ENCODE data around the gene NUTM2F. TPM values are rescaled to one million over a fixed set of nuclear protein-coding genes. Genes with fewer than 3 reads are reported as not detected.

NUTM2F gene
- total and polyA plus RNA-seq, 9 of the 15 experiments (the other 6 are each of a cell fraction or from before 2014, with no cell fraction given): 0.04 TPM; not detected in 8

DNA sequence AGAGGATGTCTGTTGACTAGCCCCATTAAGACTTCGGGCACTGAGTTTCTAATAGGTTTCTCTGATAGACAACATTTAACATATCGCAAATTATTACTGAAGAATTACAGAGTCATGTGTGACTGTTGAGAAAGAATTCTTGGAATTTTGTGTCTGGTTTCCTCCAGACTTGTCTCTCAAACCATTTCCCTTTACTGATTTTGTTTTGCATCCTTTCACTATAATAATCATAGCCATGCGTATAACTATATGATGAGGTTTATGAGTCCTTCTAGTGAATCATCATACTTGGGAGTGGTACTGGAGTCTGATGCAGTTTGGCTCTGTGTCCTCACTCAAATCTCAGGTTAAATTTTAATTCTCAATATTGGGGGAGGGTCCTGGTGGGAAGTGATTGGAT, 42.3 kb downstream of the NUTM2F start (continued):
- TF ChIP-seq, protein P1, sequence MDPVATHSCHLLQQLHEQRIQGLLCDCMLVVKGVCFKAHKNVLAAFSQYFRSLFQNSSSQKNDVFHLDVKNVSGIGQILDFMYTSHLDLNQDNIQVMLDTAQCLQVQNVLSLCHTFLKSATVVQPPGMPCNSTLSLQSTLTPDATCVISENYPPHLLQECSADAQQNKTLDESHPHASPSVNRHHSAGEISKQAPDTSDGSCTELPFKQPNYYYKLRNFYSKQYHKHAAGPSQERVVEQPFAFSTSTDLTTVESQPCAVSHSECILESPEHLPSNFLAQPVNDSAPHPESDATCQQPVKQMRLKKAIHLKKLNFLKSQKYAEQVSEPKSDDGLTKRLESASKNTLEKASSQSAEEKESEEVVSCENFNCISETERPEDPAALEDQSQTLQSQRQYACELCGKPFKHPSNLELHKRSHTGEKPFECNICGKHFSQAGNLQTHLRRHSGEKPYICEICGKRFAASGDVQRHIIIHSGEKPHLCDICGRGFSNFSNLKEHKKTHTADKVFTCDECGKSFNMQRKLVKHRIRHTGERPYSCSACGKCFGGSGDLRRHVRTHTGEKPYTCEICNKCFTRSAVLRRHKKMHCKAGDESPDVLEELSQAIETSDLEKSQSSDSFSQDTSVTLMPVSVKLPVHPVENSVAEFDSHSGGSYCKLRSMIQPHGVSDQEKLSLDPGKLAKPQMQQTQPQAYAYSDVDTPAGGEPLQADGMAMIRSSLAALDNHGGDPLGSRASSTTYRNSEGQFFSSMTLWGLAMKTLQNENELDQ (CRISPR knock-in tag; IDR thresholded peaks at IDR 0.05; ENCODE audit: borderline replicate concordance): no peak
- TF ChIP-seq, protein P2, sequence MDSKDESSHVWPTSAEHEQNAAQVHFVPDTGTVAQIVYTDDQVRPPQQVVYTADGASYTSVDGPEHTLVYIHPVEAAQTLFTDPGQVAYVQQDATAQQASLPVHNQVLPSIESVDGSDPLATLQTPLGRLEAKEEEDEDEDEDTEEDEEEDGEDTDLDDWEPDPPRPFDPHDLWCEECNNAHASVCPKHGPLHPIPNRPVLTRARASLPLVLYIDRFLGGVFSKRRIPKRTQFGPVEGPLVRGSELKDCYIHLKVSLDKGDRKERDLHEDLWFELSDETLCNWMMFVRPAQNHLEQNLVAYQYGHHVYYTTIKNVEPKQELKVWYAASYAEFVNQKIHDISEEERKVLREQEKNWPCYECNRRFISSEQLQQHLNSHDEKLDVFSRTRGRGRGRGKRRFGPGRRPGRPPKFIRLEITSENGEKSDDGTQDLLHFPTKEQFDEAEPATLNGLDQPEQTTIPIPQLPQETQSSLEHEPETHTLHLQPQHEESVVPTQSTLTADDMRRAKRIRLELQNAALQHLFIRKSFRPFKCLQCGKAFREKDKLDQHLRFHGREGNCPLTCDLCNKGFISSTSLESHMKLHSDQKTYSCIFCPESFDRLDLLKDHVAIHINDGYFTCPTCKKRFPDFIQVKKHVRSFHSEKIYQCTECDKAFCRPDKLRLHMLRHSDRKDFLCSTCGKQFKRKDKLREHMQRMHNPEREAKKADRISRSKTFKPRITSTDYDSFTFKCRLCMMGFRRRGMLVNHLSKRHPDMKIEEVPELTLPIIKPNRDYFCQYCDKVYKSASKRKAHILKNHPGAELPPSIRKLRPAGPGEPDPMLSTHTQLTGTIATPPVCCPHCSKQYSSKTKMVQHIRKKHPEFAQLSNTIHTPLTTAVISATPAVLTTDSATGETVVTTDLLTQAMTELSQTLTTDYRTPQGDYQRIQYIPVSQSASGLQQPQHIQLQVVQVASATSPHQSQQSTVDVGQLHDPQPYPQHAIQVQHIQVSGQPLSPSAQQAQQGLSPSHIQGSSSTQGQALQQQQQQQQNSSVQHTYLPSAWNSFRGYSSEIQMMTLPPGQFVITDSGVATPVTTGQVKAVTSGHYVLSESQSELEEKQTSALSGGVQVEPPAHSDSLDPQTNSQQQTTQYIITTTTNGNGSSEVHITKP (IDR thresholded peaks at IDR 0.05; ENCODE audit: partially characterized antibody): no peak
- TF ChIP-seq, protein P3, sequence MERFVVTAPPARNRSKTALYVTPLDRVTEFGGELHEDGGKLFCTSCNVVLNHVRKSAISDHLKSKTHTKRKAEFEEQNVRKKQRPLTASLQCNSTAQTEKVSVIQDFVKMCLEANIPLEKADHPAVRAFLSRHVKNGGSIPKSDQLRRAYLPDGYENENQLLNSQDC (CRISPR knock-in tag; IDR thresholded peaks at IDR 0.05): no peak
- no peak for TF ChIP-seq FOXJ3 (CRISPR knock-in tag; IDR thresholded peaks at IDR 0.05)
- TF ChIP-seq TAL1 (IDR thresholded peaks at IDR 0.05): no peak
- TF ChIP-seq HSF4 (CRISPR knock-in tag; IDR thresholded peaks at IDR 0.05; ENCODE audit: borderline replicate concordance): no peak
